HG03108 (cell line): ENCODE measurements around the gene BRCC3.
"Not testable (repeated sequence)": the region's sequence is repeated elsewhere in the genome, so short reads cannot be mapped to it uniquely, and the experiment has no call there.

ENCODE experiments used
- ATAC-seq: cut with Tn5 transposase; IDR thresholded peaks from one replicate; pipeline ENCODE4 v1.9.1; 2021; ENCODE audit warnings: moderate library complexity; ENCODE audit not compliant: unreplicated experiment

Gene BRCC3

DNA sequence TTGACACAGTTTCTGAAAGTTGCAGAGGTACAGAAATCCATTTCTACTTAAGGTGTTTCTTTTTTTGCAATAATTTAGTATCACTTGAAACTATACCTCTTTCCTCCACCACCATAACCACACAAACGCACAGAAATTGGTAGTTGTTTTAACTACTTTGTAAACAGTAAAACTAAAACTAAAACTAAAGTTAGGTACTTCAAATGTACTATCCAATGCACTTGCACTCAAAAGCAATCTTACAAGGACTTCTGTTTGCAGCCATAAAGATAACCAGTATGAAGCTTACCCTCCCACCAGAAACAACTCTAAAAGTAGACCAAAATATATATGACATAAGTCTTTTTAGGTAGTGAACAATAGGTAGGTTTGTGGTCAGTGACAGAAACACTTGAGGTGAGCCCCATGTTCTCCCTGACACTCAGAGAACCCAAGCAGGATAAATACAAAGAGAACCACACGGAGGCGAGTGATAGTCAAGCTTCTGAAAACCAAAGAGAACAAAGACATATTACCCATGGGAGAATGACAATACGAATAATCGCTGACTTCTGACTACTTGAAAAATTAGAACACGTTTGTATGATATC lies 72.7 kb downstream of the BRCC3 start:
- ATAC-seq, result no peak

DNA sequence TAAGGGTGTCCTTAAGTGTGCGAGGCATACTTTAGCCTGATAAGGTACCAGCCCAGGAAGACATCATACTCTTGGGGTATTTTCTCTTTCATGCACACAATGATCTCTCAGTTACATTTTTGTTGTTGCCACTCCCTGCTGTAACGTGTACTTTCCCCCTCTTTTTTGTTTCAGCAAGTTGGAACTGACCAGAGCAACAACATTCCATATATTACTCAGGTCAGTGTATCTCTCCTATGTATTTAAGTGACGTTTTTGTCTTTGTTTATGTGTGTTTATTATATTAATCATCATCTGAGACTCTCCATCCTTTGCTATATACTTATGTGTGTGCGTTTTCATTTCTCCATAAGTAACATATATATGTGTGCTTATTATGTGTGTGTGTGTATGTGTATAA lies 73.6 kb downstream of the BRCC3 start:
- ATAC-seq, result no peak

DNA sequence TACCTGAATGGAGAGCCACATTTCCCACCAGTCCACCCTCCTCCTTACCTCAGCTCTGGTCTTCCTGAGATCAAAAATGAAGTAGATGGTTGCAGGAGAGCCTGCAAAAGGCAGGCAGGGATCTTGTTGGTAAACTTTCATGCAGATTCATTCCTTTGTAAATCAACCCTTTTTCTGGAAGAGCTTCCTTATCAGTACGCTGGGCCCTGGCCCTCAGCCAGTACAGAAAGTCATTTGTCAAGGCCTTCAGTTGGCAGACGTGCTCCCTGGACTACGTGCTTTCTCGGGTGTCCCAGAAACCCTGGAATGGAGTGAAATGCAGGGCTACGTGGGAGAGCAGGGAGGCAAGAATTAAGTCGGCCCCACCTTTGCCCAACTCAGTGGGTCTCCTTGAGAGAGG lies 76.3 kb downstream of the BRCC3 start:
- ATAC-seq, result not testable (repeated sequence)

DNA sequence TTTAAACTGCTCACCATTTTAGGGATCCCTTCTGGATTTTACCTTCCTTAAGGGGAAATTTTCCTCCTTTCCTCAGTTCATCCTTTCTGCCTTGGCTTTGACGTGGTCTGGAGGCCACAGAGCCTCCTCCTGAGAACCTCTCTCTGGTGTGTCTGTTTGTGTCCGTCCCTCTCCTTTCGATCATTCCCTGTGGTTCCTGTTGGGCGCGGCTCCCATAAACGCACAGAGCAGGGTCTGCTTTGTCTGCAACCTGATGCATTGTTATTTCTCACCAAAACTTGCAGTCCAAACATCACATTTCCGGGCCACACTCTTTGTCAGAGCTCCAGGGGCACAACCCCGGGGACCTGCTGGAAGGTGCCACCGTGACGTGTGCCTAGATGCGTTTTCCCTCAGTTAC lies 76.9 kb downstream of the BRCC3 start:
- ATAC-seq, result not testable (repeated sequence)

DNA sequence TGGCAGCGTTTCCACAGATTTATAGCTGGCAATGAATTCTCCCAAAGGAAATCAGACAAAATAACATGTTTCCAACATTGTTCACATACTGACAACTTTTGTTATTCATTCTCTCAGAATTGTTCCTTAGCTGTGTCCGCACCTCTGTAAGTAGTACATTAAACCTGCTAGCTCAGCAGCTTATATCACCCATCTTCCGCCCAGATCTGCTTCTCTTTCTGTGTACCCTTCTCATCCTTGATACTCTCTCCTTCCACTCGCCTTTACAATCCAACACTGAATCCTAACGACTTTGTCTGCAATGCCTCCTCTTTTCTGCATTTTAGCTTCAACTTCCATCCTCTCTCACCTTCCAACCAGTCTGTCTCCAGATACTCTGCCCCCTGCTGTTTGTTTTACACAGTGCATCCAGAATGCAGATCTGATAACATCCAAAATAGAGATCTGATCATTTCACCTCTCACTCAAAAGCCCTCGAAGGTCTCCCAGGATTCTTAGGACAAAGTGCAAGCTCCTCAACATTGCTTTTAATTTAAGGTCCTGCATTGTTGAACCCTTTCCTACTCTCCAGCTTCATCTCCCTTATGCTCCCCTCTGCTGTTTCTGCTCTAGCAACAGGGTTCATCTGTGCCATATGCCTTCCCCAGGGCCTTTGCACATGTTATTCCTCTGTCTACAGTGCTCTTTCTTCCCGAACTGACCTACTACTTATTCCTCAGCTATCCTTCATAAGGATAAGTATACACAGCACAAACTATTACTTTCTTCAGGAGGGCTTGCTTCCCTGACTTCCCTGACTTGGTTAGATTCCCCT lies 77.6 kb downstream of the BRCC3 start:
- ATAC-seq, result no peak

DNA sequence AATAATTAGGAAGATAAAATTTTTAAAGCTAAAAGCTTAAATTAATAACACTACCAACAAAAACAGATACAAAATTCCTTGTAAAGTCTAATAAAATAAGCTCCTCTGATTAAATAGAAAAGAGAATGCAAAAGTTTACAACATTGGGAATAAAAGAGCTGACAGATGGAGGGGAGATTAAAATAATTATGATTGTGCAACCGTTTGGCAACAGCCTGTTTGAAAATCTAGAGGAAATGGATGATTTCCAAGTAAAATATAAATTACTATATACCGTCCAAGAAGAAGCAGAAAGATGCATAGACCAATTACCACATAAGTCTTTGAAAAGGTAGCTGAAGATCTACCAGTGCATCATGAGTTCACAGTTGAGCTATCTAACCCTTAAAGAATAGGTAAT lies 98.6 kb downstream of the BRCC3 start:
- no peak for ATAC-seq
